Activated CD4-positive, alpha-beta T cell treated with anti-CD3 and anti-CD28 coated beads, Interleukin-2, amount 50 U/mL, for 1 hour (primary cell): ENCODE measurements around the gene SNAP47.

Source experiments
- DNase-seq: peaks from one replicate; pipeline ENCODE4 v3.0.0-alpha.2; 2020

SNAP47 gene

GRCh38 chr1:227786673-227787512 lies 51.7 kb downstream of the SNAP47 start:
- no peak for DNase-seq

DNA sequence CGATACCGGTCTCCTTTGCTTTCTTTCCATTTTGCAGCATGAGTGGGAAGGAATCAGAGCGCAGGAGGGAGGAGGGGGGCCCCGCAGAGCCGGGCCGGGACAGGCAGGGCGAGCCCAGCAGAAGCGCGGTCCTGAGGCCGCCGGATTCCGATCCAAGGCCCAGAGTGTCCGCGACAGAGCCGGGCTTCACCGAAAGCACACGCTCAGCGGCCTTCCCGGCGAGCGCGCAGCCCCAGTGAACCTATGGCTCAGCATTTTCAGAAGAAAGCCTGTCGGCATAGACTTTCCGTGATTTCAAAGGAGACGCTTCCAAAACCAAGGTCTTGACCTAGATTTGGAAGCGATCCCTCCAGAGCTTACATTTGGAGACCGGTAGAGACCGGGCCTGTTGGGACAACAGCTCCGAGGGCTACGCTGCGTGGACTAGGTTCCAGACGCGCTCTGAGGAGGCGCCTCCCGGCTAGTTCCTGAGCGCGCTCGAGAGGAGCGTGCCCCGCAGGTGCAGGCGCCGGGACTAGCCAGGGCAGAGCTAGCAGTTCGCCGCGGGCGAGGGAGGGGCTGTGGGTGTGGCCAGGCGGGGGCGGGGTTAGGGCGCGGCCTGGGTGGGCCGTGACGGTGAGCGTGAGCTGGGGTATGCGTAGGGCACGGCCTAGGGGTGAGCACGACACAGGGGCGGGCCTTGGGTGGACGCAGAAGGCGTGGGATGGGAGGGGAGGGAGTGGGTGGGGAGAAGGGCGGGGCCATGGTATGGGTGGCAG lies 52.5 kb downstream of the SNAP47 start:
- DNase-seq: peak; percentile 95

DNA sequence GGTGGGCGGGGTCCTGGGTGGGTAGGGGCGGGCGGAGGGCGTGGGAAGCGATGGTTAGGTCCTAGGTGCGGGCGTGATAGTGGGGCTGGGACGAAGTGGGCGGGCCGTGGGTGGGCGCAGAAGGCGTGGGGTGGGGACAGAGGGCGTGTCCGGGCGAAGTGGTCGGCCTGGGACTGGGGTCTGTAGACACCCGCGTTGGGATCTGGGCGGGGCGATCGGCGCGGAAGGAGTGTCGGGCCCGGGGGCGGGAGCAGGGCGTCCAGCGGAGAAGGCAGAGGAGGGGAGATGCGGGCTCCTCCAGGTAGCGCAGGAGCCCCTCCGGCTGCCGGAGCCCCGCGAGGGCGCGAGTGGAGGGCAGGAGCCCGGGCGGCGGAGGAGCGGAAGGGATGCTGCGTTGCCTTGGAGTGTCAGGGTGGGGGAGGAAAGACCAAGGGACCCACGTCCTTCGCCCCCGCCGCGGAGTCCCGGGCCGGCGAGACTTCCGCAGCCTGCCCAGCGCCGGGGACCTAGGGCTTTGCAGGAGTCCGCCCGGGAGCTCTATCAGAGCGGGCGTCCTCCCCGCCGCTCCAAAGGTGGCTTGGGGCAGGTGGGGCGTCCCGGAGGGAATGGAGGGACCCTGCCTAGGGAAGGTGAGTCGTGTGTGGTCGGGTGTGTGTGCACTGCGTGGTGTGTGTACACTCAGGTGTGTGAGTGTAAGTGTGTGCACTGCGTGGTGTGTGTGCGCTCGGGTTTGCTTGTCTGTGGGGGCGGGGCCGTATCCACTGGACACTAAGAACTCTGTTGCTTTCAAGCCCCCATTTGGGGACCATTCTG lies 53.2 kb downstream of the SNAP47 start:
- no peak for DNase-seq

DNA sequence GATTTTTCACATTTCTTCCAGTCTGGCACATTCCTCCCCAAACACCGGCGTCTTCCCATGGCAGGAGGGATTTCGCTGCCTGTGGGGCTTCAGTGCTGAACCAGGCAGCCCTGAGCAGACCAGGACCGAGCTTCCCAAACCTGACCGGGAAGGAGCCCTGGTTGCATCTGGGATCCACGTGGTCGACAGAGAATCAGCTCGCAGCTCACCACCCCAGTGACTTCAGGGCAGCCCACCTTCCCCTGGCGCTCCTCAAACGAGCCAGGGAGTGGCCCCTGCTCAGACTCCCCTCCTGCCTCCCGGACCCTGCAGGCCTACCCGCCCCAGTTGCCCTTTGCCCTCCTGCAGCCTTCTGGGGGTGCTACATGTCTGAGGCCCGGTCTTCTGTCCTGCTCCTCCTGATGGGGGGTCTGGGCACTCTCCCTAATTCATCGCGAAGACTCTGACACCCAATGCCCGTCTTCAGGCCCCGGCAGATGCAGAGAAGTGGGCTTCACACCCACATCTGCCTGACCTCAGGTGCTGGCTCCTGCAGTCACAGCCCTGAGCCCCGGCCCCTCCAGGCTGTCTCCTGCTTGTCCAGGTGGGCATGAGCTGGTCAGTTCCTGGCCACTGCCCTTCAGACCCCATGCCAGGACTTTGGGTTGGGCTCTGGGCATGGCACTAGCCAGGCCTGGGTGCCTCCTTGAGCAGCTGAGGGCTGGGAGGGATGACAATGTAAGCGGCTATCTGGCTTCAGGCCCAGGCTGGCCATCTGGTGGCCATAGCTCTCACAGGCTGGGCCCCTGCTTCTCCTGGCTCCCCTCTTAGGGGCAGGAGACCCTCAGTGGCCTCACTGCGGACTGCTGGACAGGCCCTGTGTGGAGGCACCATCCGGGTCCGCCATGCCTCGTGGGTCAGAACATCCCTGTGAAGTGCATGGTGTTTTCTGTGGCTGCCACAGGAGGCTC lies 54.1 kb downstream of the SNAP47 start:
- no peak for DNase-seq

DNA sequence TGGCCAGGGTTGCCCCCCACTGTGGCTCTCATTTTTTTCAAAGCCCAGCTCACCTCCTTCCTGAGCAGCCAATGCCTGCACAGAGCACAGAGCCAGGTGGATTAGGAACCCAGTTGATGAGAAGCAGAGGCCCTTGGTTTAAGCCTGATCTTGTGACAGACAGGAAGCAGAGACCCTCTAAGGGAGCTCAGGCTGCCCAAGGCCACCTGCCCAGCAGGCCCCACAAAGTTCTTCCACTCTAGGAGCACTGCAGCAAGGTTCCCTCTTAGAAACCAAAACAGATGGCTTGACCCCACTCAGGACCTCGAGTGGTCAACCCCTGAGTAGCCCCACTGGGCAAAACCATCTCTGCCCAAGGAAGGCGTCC lies 54.8 kb downstream of the SNAP47 start:
- DNase-seq: no peak

DNA sequence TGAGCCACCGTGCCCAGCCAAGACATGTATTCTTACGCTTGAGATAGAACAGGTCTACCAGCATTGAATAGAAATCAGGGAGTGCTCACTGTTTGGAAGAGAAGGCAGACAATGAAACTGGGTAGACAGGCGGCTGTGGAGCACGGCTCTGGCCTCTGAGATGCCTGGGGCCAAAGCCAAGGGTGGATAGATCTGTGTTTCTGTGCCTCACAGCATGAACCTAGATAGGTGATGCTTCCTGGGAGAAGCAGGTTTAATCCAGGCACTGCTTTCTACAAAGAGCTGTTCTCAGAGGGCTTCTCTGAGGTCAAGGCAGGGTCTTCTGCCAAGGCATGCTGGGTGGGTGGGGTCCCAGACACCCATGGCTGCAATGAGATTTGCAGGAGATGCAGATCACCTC lies 55.6 kb downstream of the SNAP47 start:
- no peak for DNase-seq

DNA sequence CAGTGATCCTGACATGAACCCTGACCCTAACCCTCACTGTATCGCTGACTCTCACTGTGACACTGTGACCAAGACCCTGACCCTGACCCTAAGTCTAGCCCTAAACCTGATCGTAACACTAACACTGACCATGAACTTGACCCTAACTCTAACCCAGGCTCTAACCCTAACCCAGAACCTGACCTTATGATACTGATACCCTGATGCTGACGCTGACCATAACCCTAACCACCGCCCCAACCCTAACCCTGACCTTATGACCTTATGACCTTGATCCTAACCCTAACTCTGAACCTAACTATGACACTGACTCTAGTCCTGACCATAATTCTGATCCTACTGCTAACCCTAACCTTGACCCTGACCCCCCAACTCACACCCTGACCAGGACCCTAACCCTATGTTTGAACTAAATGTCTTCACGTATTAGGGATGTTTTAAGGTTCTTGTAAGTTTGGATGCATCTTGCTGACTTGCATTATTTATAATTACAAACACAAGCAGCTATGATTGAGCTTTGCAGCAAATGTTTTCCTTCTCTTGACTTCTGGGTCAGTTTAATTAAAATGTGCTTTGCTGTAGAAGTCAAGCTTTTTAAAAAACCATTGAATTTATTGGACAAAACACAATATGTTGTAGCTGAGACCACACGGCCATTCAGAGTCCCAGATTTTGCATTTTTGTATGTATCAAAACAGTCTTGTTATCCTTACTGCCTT lies 56.3 kb downstream of the SNAP47 start:
- no peak for DNase-seq

GRCh38 chr1:227792216-227793078 lies 57.2 kb downstream of the SNAP47 start:
- DNase-seq: no peak

GRCh38 chr1:227793079-227793947 lies 58.1 kb downstream of the SNAP47 start:
- DNase-seq: no peak

DNA sequence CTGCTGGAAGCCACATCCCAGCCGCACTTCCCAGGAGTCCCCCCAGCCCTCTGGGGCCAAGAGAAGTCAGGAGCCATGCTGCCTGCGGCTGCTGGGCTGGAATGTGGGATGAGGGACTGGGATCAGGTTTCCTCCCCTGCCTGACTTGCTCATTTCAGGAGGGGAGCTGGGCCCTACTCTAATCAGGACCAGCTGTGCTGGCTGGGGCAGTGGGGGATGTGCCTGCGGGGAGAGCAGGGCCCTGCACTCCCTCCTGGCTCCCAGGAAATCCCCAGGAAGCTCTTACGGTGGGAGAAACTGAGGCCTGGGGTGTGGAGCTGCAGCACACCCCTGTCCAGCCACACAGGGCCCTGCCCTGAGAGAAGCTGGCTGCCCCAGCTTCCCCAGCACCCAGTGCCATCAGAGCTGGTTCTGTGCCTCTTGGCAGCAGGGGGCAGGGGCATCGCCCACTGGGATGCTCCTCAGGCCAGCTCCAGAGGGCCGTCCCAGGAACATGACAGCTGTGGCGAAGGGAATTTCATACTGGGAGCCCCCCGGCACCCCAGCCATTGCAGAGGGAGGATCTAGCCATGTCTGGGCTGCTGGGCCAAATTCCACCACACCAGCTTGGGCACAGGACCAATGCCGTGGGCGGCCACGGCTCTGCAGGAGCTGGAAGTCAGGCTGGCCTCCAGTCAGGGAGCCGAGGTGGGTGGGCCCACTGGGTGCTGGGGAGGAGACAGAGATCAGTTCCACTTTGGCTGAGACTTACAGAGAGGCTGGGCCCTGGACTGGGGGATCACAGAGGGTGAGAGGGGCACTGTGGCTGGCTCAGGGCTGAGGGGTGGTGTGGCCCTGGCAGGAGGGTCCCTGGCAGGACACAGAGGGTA lies 58.9 kb downstream of the SNAP47 start:
- DNase-seq: no peak

DNA sequence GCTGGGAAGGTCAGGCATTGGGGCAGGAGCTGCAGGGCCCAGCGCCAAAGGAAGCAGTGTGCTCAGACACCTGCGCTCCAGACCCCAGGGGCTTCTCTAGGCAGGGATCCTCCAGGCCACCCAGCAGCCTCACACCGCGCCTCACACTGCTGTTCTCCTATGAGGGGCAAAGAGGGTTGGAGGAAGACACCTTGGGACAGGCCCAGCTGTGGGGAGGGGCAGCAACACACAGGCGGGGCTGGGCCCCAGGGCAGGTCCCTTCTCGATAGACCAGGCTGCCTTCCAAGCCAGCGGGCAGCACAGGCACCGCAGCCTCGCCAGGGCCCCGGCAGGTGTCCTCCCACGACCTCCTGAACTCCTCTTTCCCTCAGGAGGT lies 59.6 kb downstream of the SNAP47 start:
- no peak for DNase-seq

GRCh38 chr1:227795732-227796131 lies 60.5 kb downstream of the SNAP47 start:
- DNase-seq: no peak

GRCh38 chr1:227796359-227796915 lies 61.2 kb downstream of the SNAP47 start:
- DNase-seq: no peak

DNA sequence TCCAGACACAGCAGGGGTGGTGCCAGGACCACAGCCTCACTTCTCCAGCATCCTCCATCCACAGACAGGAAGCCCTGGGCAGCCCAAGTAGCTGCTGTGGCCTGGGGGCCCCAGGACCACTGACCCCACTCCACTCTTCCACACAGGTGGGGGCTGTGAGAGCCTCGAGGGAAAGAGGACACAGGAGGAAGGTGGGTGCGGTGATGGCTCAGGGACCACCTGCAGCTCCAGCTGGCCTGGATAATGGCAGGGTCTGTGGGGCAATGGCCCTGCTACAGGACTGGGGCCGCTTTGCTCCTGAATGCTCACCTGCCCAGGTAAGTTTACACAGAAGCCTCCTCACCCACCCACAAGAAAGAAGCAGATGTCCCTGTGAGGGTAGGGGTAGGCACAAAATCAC lies 61.9 kb downstream of the SNAP47 start:
- DNase-seq: no peak

GRCh38 chr1:227797625-227798024 lies 62.4 kb downstream of the SNAP47 start:
- no peak for DNase-seq

GRCh38 chr1:227798078-227798802 lies 63.0 kb downstream of the SNAP47 start:
- DNase-seq: no peak

DNA sequence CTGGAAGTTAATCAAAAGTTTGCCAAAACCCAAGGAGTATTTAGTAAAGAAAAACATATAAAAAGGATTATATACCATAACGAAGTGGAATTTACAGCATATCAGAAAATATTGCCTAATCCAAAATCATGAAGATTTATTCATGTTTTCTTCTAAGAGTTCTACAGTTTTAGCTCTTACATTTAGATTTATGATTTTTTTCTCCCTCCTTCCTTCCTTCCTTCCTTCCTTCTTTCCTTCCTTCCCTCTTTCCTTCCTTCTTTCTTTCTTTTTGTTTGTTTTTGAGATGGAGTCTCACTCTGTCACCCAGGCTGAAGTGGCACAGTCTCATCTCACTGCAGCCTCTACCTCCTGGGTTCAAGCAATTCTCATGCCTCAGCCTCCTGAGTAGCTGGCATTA lies 64.5 kb downstream of the SNAP47 start:
- DNase-seq: no peak

DNA sequence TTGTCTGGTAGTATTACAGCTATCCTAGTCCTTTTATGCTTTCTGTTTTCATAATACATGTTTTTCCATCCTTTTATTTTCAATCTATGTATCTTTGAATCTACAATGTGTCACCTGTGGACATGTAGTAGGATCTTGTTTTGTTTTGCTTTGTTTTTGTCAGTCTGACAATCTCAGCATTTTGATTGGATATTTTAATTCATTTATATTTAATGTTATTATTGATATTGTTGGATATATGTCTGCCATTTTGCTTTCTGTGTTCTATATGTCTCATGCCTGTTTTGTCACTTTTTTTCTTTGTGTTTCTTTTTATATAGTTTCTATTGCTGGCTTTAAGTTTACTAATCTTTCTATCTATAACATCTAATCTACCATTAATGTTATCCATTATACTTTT lies 68.7 kb downstream of the SNAP47 start:
- no peak for DNase-seq
